Glomerular visceral epithelial cell (primary cell): ENCODE results near the gene GDF3.
"Not testable (repeated sequence)": the region's sequence is repeated elsewhere in the genome, so short reads cannot be mapped to it uniquely, and the experiment has no call there.

Source experiments
- DNase-seq: peaks from one replicate; pipeline ENCODE4 v3.0.0-alpha.2; 2016; ENCODE audit errors: extremely low spot score

GDF3 gene

GRCh38 chr12:7667125-7667524 is 28.4 kb downstream of the GDF3 start:
- DNase-seq: no peak

GRCh38 chr12:7666595-7666994 is 29.0 kb downstream of the GDF3 start:
- no peak for DNase-seq

- DNase-seq: no peak
These were observed 33.8 kb downstream of the GDF3 start for GRCh38 chr12:7661741-7662140.

GRCh38 chr12:7656121-7656520 is 39.5 kb downstream of the GDF3 start:
- no peak for DNase-seq

GRCh38 chr12:7650091-7650490 is 45.5 kb downstream of the GDF3 start:
- no peak for DNase-seq

GRCh38 chr12:7647071-7647470 is 48.5 kb downstream of the GDF3 start:
- no peak for DNase-seq

- no peak for DNase-seq
These were observed 49.4 kb downstream of the GDF3 start for GRCh38 chr12:7646178-7646475.

- DNase-seq: peak; percentile 31
These were observed 50.0 kb downstream of the GDF3 start for GRCh38 chr12:7645395-7646177.

- no peak for DNase-seq
These were observed 52.7 kb downstream of the GDF3 start for GRCh38 chr12:7642876-7643309.

GRCh38 chr12:7642287-7642686 is 53.3 kb downstream of the GDF3 start:
- no peak for DNase-seq

- DNase-seq: not testable (repeated sequence)
These were observed 55.2 kb downstream of the GDF3 start for GRCh38 chr12:7640123-7640995.
